PC-9 (cell line): ENCODE measurements around the gene PRKCA. TPM values are rescaled to one million over a fixed set of nuclear protein-coding genes. Genes with fewer than 3 reads are reported as not detected.

Experiments used
- BruUV-seq: library from RNA; stranded (reverse); fragments of 400-500 nt; replicated peaks from 2 replicates; lab custom pipeline; 2021; lab: Mats Ljungman, UMichigan
- CTCF ChIA-PET: fragments of 300-600 bp; sonication (Branson Sonifier 250); formaldehyde crosslinking; loops from one replicate; lab custom pipeline; 2022; ENCODE audit warnings: antibody characterized with exemption; lab: Charles Lee
- POLR2A ChIA-PET: fragments of 300-600 bp; sonication (Branson Sonifier 250); formaldehyde crosslinking; loops from one replicate; lab custom pipeline; 2022; ENCODE audit warnings: antibody characterized with exemption; ENCODE audit not compliant: unreplicated experiment; lab: Charles Lee
- DNase-seq, 2 experiments: peaks; one replicate each; pipeline versions ENCODE4 v3.0.0 to v3.0.0-alpha.2; 2015 to 2022; ENCODE audit warnings: mixed read lengths in 1 of 2
- H2AFZ ChIP-seq: fragments of 200-600 bp; sonication (generic); 2 replicates; pipeline ENCODE4 v1.8.1; 2017; ENCODE audit warnings: antibody characterized with exemption
- H3F3A ChIP-seq: fragments of 200-600 bp; sonication (generic); 2 replicates; pipeline ENCODE4 v1.8.1; 2017; ENCODE audit warnings: antibody characterized with exemption, mild to moderate bottlenecking, low read depth; ENCODE audit not compliant: insufficient read depth
- H3K27ac ChIP-seq: fragments of 200-600 bp; sonication (generic); 2 replicates; pipeline ENCODE4 v1.6.1; 2016; ENCODE audit warnings: mixed run types
- H3K27me3 ChIP-seq: fragments of 200-600 bp; sonication (generic); 2 replicates; pipeline ENCODE4 v1.6.1; 2016; ENCODE audit warnings: low read depth, mixed run types; ENCODE audit not compliant: insufficient read depth
- H3K36me3 ChIP-seq: fragments of 200-600 bp; sonication (generic); 2 replicates; pipeline ENCODE4 v1.6.1; 2016; ENCODE audit warnings: low read depth, mixed run types
- H3K4me1 ChIP-seq: fragments of 200-600 bp; sonication (generic); replicated peaks from 2 replicates; pipeline ENCODE4 v1.6.1; 2016; ENCODE audit warnings: mixed run types; ENCODE audit not compliant: insufficient read depth
- H3K4me2 ChIP-seq: fragments of 200-600 bp; sonication (generic); 2 replicates; pipeline ENCODE4 v1.6.1; 2017; ENCODE audit warnings: mixed run types
- H3K4me3 ChIP-seq: fragments of 200-600 bp; sonication (generic); 2 replicates; pipeline ENCODE4 v1.6.1; 2016; ENCODE audit warnings: mixed run types
- H3K79me2 ChIP-seq: fragments of 200-600 bp; sonication (generic); 2 replicates; pipeline ENCODE4 v1.6.1; 2017; ENCODE audit warnings: low read depth, mixed run types
- H3K9me2 ChIP-seq: fragments of 200-600 bp; sonication (generic); 2 replicates; pipeline ENCODE4 v1.8.1; 2017; ENCODE audit warnings: mild to moderate bottlenecking; ENCODE audit not compliant: insufficient read depth
- H3K9me3 ChIP-seq: fragments of 200-600 bp; sonication (generic); 2 replicates; pipeline ENCODE4 v1.8.1; 2016; ENCODE audit warnings: low read depth; ENCODE audit not compliant: insufficient read depth
- H4K20me1 ChIP-seq: fragments of 200-600 bp; sonication (generic); 2 replicates; pipeline ENCODE4 v1.8.1; 2017; ENCODE audit not compliant: insufficient read depth
- CTCF ChIP-seq: fragments of 200-600 bp; sonication (generic); conservative IDR thresholded peaks from 2 replicates; pipeline ENCODE4 v1.6.1; 2017; ENCODE audit warnings: mixed run types, antibody characterized with exemption, mild to moderate bottlenecking, moderate library complexity
- EZH2 ChIP-seq: fragments of 200-600 bp; sonication (generic); IDR thresholded peaks from 2 replicates; pipeline ENCODE4 v1.8.0; 2017; ENCODE audit warnings: antibody characterized with exemption, low read depth
- intact Hi-C: fragments of 100-400 bp; cut with micrococcal nuclease; formaldehyde crosslinking; loops from one replicate; pipeline ENCODE4 v1.10.0; 2022; ENCODE audit not compliant: unreplicated experiment
- total RNA-seq: library from RNA; stranded (reverse); gene quantifications from 2 replicates; pipeline ENCODE4 v1.2.3, GENCODE V29; 2021

PRKCA gene
- total RNA-seq, 1 experiment from 2014 or later, result 23.1 TPM

DNA sequence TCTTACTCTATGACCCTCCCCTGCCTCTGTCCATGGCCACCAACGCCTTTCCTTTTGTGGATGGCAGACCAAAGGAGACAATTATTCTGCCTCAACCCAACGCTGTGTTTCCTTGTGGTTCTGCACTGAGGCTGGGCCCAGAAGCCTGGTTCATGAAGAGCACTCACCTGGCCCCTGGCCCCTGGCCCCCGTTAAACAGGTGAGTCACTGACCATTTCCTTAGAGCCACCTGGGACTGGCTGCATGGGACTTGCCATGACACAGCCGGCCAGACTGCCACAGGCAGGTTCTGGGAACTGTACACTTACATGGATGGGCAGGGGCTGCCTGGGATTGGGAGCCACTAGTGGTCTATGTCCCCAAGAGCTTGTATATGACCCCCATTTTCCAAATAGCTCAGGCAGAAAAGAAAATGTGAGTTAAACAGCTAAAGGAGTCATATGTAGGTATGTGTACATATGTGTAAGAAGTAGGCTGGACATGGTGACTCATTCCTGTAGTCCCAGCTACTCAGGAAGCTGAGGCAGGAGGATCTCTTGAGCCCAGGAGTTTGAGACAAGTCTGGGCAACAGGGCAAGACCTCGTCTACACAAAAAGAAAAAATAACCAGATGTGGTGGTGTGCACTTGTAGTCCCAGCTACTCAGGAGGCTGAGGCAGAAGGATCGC is 350.6 kb downstream of the PRKCA start:
- H3K36me3 ChIP-seq, result no peaks in the 10 kb centered on the region
- no peaks in the 10 kb centered on the region for H3K79me2 ChIP-seq
- H3K9me2 ChIP-seq, result no peaks in the 10 kb centered on the region
- H3K27ac ChIP-seq, result no peak overlapping the region
- H3K27me3 ChIP-seq, result no peaks in the 10 kb centered on the region
- no peaks in the 10 kb centered on the region for H3K4me1 ChIP-seq
- no peak overlapping the region for H3K4me2 ChIP-seq
- no peak overlapping the region for H2AFZ ChIP-seq
- H4K20me1 ChIP-seq, result no peaks in the 10 kb centered on the region
- H3K9me3 ChIP-seq, result no peaks in the 10 kb centered on the region
- intact Hi-C loops, result no loop called here
- H3K4me3 ChIP-seq, result no peak overlapping the region
- DNase-seq, result no peak
- no peak for TF ChIP-seq EZH2
- TF ChIP-seq CTCF, result no peak
- CTCF ChIA-PET, result interaction anchor here (0.7 kb wide), 1 partner anchor 22 kb away, joined by 3 read pairs; no protein-coding TSS in a partner anchor
- POLR2A ChIA-PET, result no interaction called here
- no peaks in the 10 kb centered on the region for H3F3A ChIP-seq
- BruUV-seq, result no TSS peak

- Histone ChIP-seq H3K9me3 (no peaks in the 10 kb centered on the region), H3K4me3 (no peak overlapping the region), H3K27ac (no peak overlapping the region), H4K20me1 (no peaks in the 10 kb centered on the region), H3K4me1 (no peaks in the 10 kb centered on the region), H3K9me2 (no peaks in the 10 kb centered on the region), H3K36me3 (no peaks in the 10 kb centered on the region), H2AFZ (no peak overlapping the region), H3K4me2 (no peak overlapping the region), H3K27me3 (no peaks in the 10 kb centered on the region), H3F3A (no peaks in the 10 kb centered on the region), H3K79me2 (no peaks in the 10 kb centered on the region)
- TF ChIP-seq EZH2, result no peak
- no peak for TF ChIP-seq CTCF
- intact Hi-C loops, result no loop called here
- POLR2A ChIA-PET, result no interaction called here
- BruUV-seq, result no TSS peak
- no peak for DNase-seq
- CTCF ChIA-PET, result no interaction called here
These were observed 351.8 kb downstream of the PRKCA start for GRCh38 chr17:66654106-66654740.

DNA sequence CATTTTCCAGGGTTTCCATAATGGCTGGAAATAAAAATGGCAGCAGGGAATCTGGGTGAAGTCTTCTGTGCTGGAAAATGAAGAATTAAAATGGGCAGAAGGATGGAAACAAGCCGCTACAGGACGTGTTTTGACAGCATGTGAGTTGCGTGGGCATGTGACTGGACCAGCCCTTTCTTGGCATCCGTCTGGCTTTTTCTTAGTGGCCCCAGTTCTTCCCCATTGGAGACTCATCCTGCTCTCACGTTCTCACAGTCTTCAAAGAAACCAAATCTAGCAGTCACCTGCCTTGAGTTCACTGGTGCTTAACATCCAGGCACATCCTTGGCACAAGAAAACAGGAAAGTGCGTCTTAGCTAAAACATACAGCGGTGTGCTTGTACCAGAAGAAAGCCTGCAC is 352.4 kb downstream of the PRKCA start:
- no peak overlapping the region for H3K4me3 ChIP-seq
- no peak overlapping the region for H2AFZ ChIP-seq
- H3K27ac ChIP-seq, result no peak overlapping the region
- intact Hi-C loops, result no loop called here
- no peak overlapping the region for H3K4me2 ChIP-seq
- no peak for DNase-seq
- H3K4me1 ChIP-seq, result no peaks in the 10 kb centered on the region
- no peaks in the 10 kb centered on the region for H4K20me1 ChIP-seq
- H3K27me3 ChIP-seq, result no peaks in the 10 kb centered on the region
- BruUV-seq, result no TSS peak
- no peak for TF ChIP-seq CTCF
- TF ChIP-seq EZH2, result no peak
- H3K79me2 ChIP-seq, result no peaks in the 10 kb centered on the region
- POLR2A ChIA-PET, result no interaction called here
- CTCF ChIA-PET, result no interaction called here
- H3K9me2 ChIP-seq, result no peaks in the 10 kb centered on the region
- no peaks in the 10 kb centered on the region for H3F3A ChIP-seq
- no peaks in the 10 kb centered on the region for H3K9me3 ChIP-seq
- H3K36me3 ChIP-seq, result no peaks in the 10 kb centered on the region
